HG03196 (cell line): Measurements from ENCODE around the gene AFF1.

Experiments
- ATAC-seq: cut with Tn5 transposase; IDR thresholded peaks from one replicate; pipeline ENCODE4 v1.9.1; 2021; ENCODE audit not compliant: unreplicated experiment

Gene AFF1

GRCh38 chr4:86921608-86922252 lies 13.1 kb upstream of the AFF1 start:
- ATAC-seq = no peak

- ATAC-seq = no peak
Observed at GRCh38 chr4:86924811-86925210, 10.0 kb upstream of the AFF1 start.

GRCh38 chr4:86926435-86927086 lies 8.2 kb upstream of the AFF1 start:
- no peak for ATAC-seq

- ATAC-seq = no peak
Observed at GRCh38 chr4:86927843-86928395, 6.9 kb upstream of the AFF1 start.

GRCh38 chr4:86928400-86929255 lies 6.2 kb upstream of the AFF1 start:
- no peak for ATAC-seq

DNA sequence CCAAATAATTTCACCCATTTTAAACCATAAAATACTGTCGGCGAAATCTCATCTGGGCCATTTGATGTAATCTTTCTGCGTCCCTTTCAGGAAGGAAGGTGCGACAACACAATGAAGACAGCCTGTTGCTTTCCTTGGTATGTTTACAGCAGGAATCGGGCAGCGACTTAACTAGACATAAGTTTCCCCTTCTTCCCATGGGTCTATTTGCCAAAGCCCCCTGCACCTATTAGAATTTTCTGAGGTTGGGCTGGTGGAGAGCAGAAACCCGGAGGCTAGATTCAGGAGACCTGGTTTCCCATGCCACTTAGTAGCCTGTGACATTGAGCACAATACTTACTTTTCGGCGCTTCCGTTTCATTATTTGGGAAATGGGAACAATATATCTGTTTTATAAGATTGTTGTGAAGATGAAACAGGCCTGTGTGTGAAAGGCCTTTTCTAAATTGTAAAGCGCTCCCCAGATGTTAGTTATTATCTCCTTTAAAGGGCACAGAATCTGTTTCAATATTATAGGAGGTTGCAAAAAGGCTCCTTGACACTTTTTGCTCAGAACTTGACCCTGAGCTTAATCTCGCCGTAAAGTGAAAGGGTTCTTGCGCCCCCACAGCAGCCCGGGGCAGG lies 552 bp upstream of the AFF1 start:
- ATAC-seq = no peak

GRCh38 chr4:86935566-86935852 lies 698 bp downstream of the AFF1 start:
- ATAC-seq = no peak

GRCh38 chr4:86935853-86936733 lies 1.3 kb downstream of the AFF1 start:
- peak; percentile 31 for ATAC-seq

GRCh38 chr4:86938771-86939520 lies 4.1 kb downstream of the AFF1 start:
- ATAC-seq = no peak

- ATAC-seq = peak; percentile 54
Observed at GRCh38 chr4:86939729-86940575, 5.1 kb downstream of the AFF1 start.

DNA sequence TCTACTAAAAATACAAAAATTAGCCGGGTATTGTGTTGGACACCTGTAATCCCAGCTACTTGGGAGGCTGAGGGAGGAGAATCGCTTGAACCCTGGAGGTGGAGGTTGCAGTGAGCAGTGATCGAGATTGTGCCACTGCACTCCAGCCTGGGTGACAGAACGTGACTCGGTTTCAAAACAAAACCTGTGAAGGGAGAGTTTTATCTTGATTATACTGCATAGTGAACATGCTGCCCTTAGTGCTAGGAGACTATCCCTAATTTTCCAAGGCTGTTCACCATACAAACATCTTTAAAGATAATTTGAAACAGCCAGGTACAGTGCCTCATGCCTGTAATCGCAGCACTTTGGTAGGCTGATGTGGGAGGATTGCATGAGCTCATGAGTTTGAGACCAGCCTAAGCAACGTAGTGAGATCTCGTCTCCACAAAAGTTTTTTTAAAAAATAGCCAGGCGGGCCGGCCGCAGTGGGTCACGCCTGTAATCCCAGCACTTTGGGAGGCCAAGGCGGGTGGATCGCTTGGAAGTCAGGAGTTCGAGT lies 6.2 kb downstream of the AFF1 start:
- no peak for ATAC-seq

- no peak for ATAC-seq
Observed at GRCh38 chr4:86942185-86942666, 7.4 kb downstream of the AFF1 start.

DNA sequence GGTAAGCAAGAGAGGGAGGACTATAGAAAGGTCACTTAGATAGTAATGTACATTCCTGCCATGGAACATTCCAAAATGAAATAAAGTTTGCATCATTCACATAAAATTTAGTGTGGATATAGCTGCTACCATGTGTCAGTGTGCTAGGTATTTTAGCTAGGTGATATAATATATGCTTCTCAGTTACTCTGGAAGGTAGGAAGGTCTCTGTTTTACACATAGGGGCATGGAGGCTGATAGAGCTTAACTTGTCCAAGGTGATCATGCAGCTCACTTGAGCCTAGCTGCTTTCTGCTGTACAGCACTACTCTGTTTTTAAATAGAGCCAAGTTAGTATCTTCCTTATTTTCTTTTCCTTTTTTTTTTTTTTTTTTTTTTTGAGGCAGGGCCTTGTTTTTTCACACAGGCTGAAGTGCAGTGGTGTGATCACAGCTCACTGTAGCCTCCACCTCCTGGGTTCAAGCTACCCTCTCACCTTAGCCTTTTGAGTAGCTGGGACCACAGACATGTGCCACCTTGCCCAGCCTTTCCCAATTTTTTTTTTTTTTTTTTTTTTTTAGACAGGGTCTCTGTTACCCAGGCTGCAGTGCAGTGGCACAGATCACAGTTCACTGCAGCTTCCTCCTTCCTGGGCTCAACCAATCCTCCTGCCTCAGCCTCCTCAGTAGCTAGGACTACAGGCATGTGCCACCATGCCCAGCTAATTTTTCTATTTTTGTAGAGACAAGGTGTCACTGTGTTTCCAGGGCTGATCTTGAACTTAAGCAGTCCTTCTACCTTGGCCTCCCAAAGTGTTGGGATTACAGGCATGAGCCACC lies 10.4 kb downstream of the AFF1 start:
- ATAC-seq = no peak

- ATAC-seq = no peak
Observed at GRCh38 chr4:86946868-86947500, 12.2 kb downstream of the AFF1 start.

- no peak for ATAC-seq
Observed at GRCh38 chr4:86947501-86948120, 12.8 kb downstream of the AFF1 start.

- no peak for ATAC-seq
Observed at GRCh38 chr4:86948276-86948675, 13.5 kb downstream of the AFF1 start.
